Measurements from ENCODE around the gene SPATA1.
A peak's percentile ranks its signal among the peaks of the same experiment; 100 is the strongest.

The SPATA1 gene

DNA sequence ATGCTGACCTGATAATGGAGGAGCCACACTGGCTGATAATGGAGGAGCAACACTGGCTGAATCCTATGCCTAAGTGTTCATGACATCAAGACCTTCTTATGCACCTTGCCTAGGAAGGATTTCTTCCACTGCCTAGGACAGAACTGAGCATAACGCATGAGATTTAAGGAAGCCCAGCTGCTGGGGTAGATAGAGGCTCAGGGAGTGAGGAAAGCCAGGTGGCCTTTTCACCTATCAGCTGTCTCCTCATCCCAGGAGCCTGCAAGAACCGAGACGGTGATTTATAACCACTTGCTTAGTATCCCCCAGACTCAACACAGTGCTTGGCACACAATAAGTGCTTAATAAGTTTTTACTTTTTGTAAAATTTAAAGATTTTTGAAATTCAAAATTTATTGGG lies 75.5 kb downstream of the SPATA1 start:
- peak overlapping the region in 1 of 2 experiments; percentile 41 for H3K18ac ChIP-seq (ENCODE audit: low read depth in 1 of 2, low read length in 2 of 2)
- H3K4me2 ChIP-seq (ENCODE audit: low read length, poor library complexity, severe bottlenecking) = no peak overlapping the region
- peaks cover 2% of the 10 kb centered on the region for H3K4me1 ChIP-seq (ENCODE audit: control insufficient read depth, insufficient read depth, low read depth, low read length)
- H3K9me3 ChIP-seq (ENCODE audit: control insufficient read depth, low read length) = no peaks in the 10 kb centered on the region
- H2BK120ac ChIP-seq (ENCODE audit: low read depth, low read length) = no peak overlapping the region
- no peaks in the 10 kb centered on the region for H3K36me3 ChIP-seq (ENCODE audit: control insufficient read depth in 1 of 2, insufficient read depth in 2 of 2, low read depth in 1 of 2, low read length in 2 of 2)
- H2BK12ac ChIP-seq (ENCODE audit: low read length in 2 of 2) = no peak overlapping the region
- no peak overlapping the region for H2AFZ ChIP-seq (ENCODE audit: low read depth, low read length)
- H4K91ac ChIP-seq (ENCODE audit: low read length) = no peak overlapping the region
- no peak overlapping the region for H3K27ac ChIP-seq (ENCODE audit: low read length, poor library complexity, severe bottlenecking)
- no peaks in the 10 kb centered on the region for H3K79me1 ChIP-seq (replicated peaks; ENCODE audit: low read length, poor library complexity, severe bottlenecking)
- no peak overlapping the region for H3K23ac ChIP-seq (ENCODE audit: low read length in 2 of 2)
- H2BK5ac ChIP-seq (ENCODE audit: low read depth, low read length, poor library complexity, severe bottlenecking) = no peak overlapping the region
- 100% methylated on average over 1 of the region's 3 CpGs for whole genome bisulfite sequencing
- no peak overlapping the region for H3K9ac ChIP-seq (ENCODE audit: low read length)
- H3K27me3 ChIP-seq (ENCODE audit: control insufficient read depth in 1 of 2, insufficient read depth in 1 of 2, low read length in 2 of 2) = no peaks in the 10 kb centered on the region
- no peak overlapping the region for H4K8ac ChIP-seq (ENCODE audit: low read length)
- DNase-seq = no peak
- H3K14ac ChIP-seq (ENCODE audit: low read length in 2 of 2) = no peak overlapping the region
- no peak overlapping the region for H2AK5ac ChIP-seq (ENCODE audit: low read length, severe bottlenecking)
- H2BK15ac ChIP-seq (ENCODE audit: low read depth, poor library complexity, severe bottlenecking) = no peak overlapping the region
- H3K4me3 ChIP-seq (ENCODE audit: insufficient read depth in 1 of 2, low read depth in 1 of 2, low read length in 2 of 2) = no peak overlapping the region
- H3K4ac ChIP-seq (ENCODE audit: low read depth in 1 of 2, low read length in 2 of 2) = no peak overlapping the region

DNA sequence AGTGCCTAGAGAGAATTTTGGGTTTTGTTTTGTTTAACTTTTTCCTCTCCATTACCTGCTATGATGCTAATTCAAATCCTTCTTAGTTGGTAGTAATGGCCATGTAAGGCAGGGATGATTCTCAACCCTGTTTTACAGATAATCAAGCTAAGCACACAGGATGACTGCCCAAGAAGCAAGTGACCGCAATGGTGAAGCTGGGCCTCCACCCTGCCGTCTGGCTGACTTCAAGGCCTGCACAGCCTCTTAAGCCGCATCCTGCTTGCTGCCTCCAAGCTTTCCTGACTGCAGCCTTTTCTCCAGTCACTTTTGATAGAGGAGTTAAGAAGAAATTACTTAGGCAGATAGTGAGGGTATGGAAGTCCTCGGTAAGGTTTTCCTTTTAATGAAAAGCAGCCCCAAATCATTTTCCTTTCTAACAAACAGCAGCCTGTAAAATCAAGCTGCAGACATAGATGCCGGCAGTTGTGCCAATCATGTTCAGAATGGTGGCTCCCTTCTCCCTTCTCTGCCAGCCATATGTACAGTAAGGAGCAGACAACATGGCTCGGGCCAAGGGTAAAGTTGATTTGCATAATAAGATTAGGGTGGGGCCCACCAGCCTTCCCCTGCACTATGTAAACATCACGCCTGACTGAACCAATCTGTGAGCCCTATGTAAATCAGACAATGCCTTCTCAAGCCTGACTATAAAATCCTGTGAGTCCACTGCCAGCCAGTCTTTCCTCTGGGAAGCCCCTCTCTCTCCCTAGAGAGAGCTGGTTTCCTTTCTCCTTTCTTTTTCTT lies 76.8 kb downstream of the SPATA1 start:
- no peak overlapping the region for H2BK120ac ChIP-seq (ENCODE audit: low read depth, low read length)
- no peak overlapping the region for H3K4ac ChIP-seq (ENCODE audit: low read depth in 1 of 2, low read length in 2 of 2)
- H2BK15ac ChIP-seq (ENCODE audit: low read depth, poor library complexity, severe bottlenecking) = no peak overlapping the region
- H3K4me2 ChIP-seq (ENCODE audit: low read length, poor library complexity, severe bottlenecking) = no peak overlapping the region
- H3K4me3 ChIP-seq (ENCODE audit: insufficient read depth in 1 of 2, low read depth in 1 of 2, low read length in 2 of 2) = no peak overlapping the region
- H2AK5ac ChIP-seq (ENCODE audit: low read length, severe bottlenecking) = no peak overlapping the region
- no peak overlapping the region for H2AFZ ChIP-seq (ENCODE audit: low read depth, low read length)
- H3K9ac ChIP-seq (ENCODE audit: low read length) = no peak overlapping the region
- peak overlapping the region; percentile 58 for H4K91ac ChIP-seq (ENCODE audit: low read length)
- no peak overlapping the region for H2BK5ac ChIP-seq (ENCODE audit: low read depth, low read length, poor library complexity, severe bottlenecking)
- 75% methylated on average over 7 of the region's 7 CpGs for whole genome bisulfite sequencing
- H3K79me1 ChIP-seq (replicated peaks; ENCODE audit: low read length, poor library complexity, severe bottlenecking) = no peaks in the 10 kb centered on the region
- H3K36me3 ChIP-seq (ENCODE audit: control insufficient read depth in 1 of 2, insufficient read depth in 2 of 2, low read depth in 1 of 2, low read length in 2 of 2) = no peaks in the 10 kb centered on the region
- no peaks in the 10 kb centered on the region for H3K9me3 ChIP-seq (ENCODE audit: control insufficient read depth, low read length)
- H3K4me1 ChIP-seq (ENCODE audit: control insufficient read depth, insufficient read depth, low read depth, low read length) = peaks cover 2% of the 10 kb centered on the region
- H3K27me3 ChIP-seq (ENCODE audit: control insufficient read depth in 1 of 2, insufficient read depth in 1 of 2, low read length in 2 of 2) = no peaks in the 10 kb centered on the region
- H2BK12ac ChIP-seq (ENCODE audit: low read length in 2 of 2) = peak overlapping the region in 1 of 2 experiments; percentile 90
- peak; percentile 70 for DNase-seq
- H3K27ac ChIP-seq (ENCODE audit: low read length, poor library complexity, severe bottlenecking) = no peak overlapping the region
- H4K8ac ChIP-seq (ENCODE audit: low read length) = peak overlapping the region; percentile 19
- H3K23ac ChIP-seq (ENCODE audit: low read length in 2 of 2) = no peak overlapping the region
- H3K18ac ChIP-seq (ENCODE audit: low read depth in 1 of 2, low read length in 2 of 2) = peak overlapping the region; percentile 61 to 87
- H3K14ac ChIP-seq (ENCODE audit: low read length in 2 of 2) = no peak overlapping the region

DNA sequence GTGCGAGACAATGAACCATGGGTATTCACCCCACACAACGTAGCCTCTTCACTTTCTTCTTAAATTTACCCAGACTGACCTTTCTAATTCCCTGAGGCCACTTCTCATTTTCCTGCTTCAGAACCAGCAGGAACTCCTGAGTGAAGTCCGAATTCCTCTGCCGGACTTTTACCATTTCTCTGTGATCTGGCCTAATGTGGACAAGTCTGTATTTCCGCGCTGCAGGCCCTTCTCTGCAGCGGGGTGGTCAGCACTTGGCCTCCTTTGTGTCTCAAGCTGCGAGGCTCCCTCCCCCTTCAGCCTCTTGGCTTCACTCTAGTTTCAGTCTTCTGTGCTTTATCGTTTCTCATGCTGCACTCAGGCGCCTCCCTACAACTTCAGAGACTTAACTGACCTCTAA lies 77.5 kb downstream of the SPATA1 start:
- Histone ChIP-seq H2BK15ac (ENCODE audit: low read depth, poor library complexity, severe bottlenecking) (peak overlapping the region; percentile 44), H3K79me1 (replicated peaks; ENCODE audit: low read length, poor library complexity, severe bottlenecking) (no peaks in the 10 kb centered on the region), H2BK12ac (ENCODE audit: low read length in 2 of 2) (no peak overlapping the region), H3K27ac (ENCODE audit: low read length, poor library complexity, severe bottlenecking) (no peak overlapping the region), H3K27me3 (ENCODE audit: control insufficient read depth in 1 of 2, insufficient read depth in 1 of 2, low read length in 2 of 2) (no peaks in the 10 kb centered on the region), H3K4me2 (ENCODE audit: low read length, poor library complexity, severe bottlenecking) (no peak overlapping the region), H2BK5ac (ENCODE audit: low read depth, low read length, poor library complexity, severe bottlenecking) (no peak overlapping the region), H3K9me3 (ENCODE audit: control insufficient read depth, low read length) (no peaks in the 10 kb centered on the region), H3K4ac (ENCODE audit: low read depth in 1 of 2, low read length in 2 of 2) (no peak overlapping the region), H4K8ac (ENCODE audit: low read length) (peak overlapping the region; percentile 19), H3K4me3 (ENCODE audit: insufficient read depth in 1 of 2, low read depth in 1 of 2, low read length in 2 of 2) (no peak overlapping the region), H3K18ac (ENCODE audit: low read depth in 1 of 2, low read length in 2 of 2) (peak overlapping the region in 1 of 2 experiments; percentile 11), H2AK5ac (ENCODE audit: low read length, severe bottlenecking) (no peak overlapping the region), H3K14ac (ENCODE audit: low read length in 2 of 2) (no peak overlapping the region), H4K91ac (ENCODE audit: low read length) (no peak overlapping the region), H3K23ac (ENCODE audit: low read length in 2 of 2) (no peak overlapping the region), H3K4me1 (ENCODE audit: control insufficient read depth, insufficient read depth, low read depth, low read length) (peaks cover 2% of the 10 kb centered on the region), H2AFZ (ENCODE audit: low read depth, low read length) (no peak overlapping the region), H3K9ac (ENCODE audit: low read length) (peak overlapping the region; percentile 24), H2BK120ac (ENCODE audit: low read depth, low read length) (no peak overlapping the region), H3K36me3 (ENCODE audit: control insufficient read depth in 1 of 2, insufficient read depth in 2 of 2, low read depth in 1 of 2, low read length in 2 of 2) (no peaks in the 10 kb centered on the region)
- 69% methylated on average over 10 of the region's 10 CpGs for WGBS
- peak; percentile 15 for DNase-seq

- Histone ChIP-seq H3K79me1 (replicated peaks; ENCODE audit: low read length, poor library complexity, severe bottlenecking) (no peaks in the 10 kb centered on the region), H3K18ac (ENCODE audit: low read depth in 1 of 2, low read length in 2 of 2) (peak overlapping the region in 1 of 2 experiments; percentile 11), H2BK12ac (ENCODE audit: low read length in 2 of 2) (no peak overlapping the region), H3K27ac (ENCODE audit: low read length, poor library complexity, severe bottlenecking) (no peak overlapping the region), H2AK5ac (ENCODE audit: low read length, severe bottlenecking) (no peak overlapping the region), H3K27me3 (ENCODE audit: control insufficient read depth in 1 of 2, insufficient read depth in 1 of 2, low read length in 2 of 2) (no peaks in the 10 kb centered on the region), H3K9me3 (ENCODE audit: control insufficient read depth, low read length) (no peaks in the 10 kb centered on the region), H2BK5ac (ENCODE audit: low read depth, low read length, poor library complexity, severe bottlenecking) (no peak overlapping the region), H3K36me3 (ENCODE audit: control insufficient read depth in 1 of 2, insufficient read depth in 2 of 2, low read depth in 1 of 2, low read length in 2 of 2) (no peaks in the 10 kb centered on the region), H3K14ac (ENCODE audit: low read length in 2 of 2) (no peak overlapping the region), H4K91ac (ENCODE audit: low read length) (no peak overlapping the region), H3K4me2 (ENCODE audit: low read length, poor library complexity, severe bottlenecking) (no peak overlapping the region), H4K8ac (ENCODE audit: low read length) (no peak overlapping the region), H2BK120ac (ENCODE audit: low read depth, low read length) (no peak overlapping the region), H3K9ac (ENCODE audit: low read length) (no peak overlapping the region), H3K4me3 (ENCODE audit: insufficient read depth in 1 of 2, low read depth in 1 of 2, low read length in 2 of 2) (no peak overlapping the region), H3K4me1 (ENCODE audit: control insufficient read depth, insufficient read depth, low read depth, low read length) (peaks cover 2% of the 10 kb centered on the region), H2AFZ (ENCODE audit: low read depth, low read length) (no peak overlapping the region), H3K4ac (ENCODE audit: low read depth in 1 of 2, low read length in 2 of 2) (no peak overlapping the region), H2BK15ac (ENCODE audit: low read depth, poor library complexity, severe bottlenecking) (no peak overlapping the region), H3K23ac (ENCODE audit: low read length in 2 of 2) (no peak overlapping the region)
- no peak for DNase-seq
- WGBS = 100% methylated on average over 2 of the region's 2 CpGs
These were observed 77.9 kb downstream of the SPATA1 start for GRCh38 chr1:84584126-84584525.

All from mesenchymal stem cell (in vitro differentiated cells and primary cell).